ENCODE data around the gene TMEM171.

DNA sequence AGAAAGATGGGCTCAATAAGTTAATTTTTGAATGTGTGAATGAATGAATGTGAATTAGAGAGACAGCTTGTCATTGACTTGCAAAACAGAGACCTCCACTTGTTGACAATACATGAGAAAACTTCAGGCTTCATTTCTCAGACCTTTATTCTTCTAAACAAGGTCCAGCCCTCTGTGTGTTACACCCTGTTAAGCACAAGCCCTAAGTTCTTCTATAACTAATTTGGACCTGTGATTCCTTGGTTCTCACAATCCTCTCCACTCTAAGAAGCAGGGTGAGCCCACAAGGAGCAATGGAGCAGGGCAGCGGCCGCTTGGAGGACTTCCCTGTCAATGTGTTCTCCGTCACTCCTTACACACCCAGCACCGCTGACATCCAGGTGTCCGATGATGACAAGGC is 52.6 kb downstream of the TMEM171 start, which contains the start of gene TMEM174:
- TF ChIP-seq, protein P1, sequence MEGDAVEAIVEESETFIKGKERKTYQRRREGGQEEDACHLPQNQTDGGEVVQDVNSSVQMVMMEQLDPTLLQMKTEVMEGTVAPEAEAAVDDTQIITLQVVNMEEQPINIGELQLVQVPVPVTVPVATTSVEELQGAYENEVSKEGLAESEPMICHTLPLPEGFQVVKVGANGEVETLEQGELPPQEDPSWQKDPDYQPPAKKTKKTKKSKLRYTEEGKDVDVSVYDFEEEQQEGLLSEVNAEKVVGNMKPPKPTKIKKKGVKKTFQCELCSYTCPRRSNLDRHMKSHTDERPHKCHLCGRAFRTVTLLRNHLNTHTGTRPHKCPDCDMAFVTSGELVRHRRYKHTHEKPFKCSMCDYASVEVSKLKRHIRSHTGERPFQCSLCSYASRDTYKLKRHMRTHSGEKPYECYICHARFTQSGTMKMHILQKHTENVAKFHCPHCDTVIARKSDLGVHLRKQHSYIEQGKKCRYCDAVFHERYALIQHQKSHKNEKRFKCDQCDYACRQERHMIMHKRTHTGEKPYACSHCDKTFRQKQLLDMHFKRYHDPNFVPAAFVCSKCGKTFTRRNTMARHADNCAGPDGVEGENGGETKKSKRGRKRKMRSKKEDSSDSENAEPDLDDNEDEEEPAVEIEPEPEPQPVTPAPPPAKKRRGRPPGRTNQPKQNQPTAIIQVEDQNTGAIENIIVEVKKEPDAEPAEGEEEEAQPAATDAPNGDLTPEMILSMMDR (IDR thresholded peaks at IDR 0.05; ENCODE audit: low read depth, low read length) = no peak
- TF ChIP-seq POLR2A (IDR thresholded peaks at IDR 0.05; ENCODE audit: extremely low read depth, insufficient read length) (no peak), MYC (IDR thresholded peaks at IDR 0.05; ENCODE audit: low read depth, low read length) (no peak), MAX (IDR thresholded peaks at IDR 0.05; ENCODE audit: low read depth, low read length) (no peak)
